ENCODE data around the gene UMAD1.

The UMAD1 gene

GRCh38 chr7:7793249-7793648, 152.7 kb downstream of the UMAD1 start:
- no peak for DNase-seq (ENCODE audit: low read depth)
- no peak for TF ChIP-seq CTCF (conservative IDR thresholded peaks at IDR 0.05; ENCODE audit: control insufficient read depth, insufficient read depth, low read depth, low read length)
- no peak overlapping the region for H3K4me3 ChIP-seq (ENCODE audit: control insufficient read depth, low read depth, low read length)

GRCh38 chr7:7793921-7794320, 153.4 kb downstream of the UMAD1 start:
- TF ChIP-seq CTCF (conservative IDR thresholded peaks at IDR 0.05; ENCODE audit: control insufficient read depth, insufficient read depth, low read depth, low read length) = no peak
- no peak for DNase-seq (ENCODE audit: low read depth)
- no peak overlapping the region for H3K4me3 ChIP-seq (ENCODE audit: control insufficient read depth, low read depth, low read length)

- no peak overlapping the region for H3K4me3 ChIP-seq (ENCODE audit: control insufficient read depth, low read depth, low read length)
- no peak for DNase-seq (ENCODE audit: low read depth)
- no peak for TF ChIP-seq CTCF (conservative IDR thresholded peaks at IDR 0.05; ENCODE audit: control insufficient read depth, insufficient read depth, low read depth, low read length)
Observed at GRCh38 chr7:7795203-7795602, 154.7 kb downstream of the UMAD1 start.

- DNase-seq (ENCODE audit: low read depth) = peak; percentile 87
- H3K4me3 ChIP-seq (ENCODE audit: control insufficient read depth, low read depth, low read length) = no peak overlapping the region
Observed at GRCh38 chr7:7795630-7796121, 155.1 kb downstream of the UMAD1 start.

GRCh38 chr7:7798510-7798909, 158.0 kb downstream of the UMAD1 start:
- DNase-seq (ENCODE audit: low read depth) = no peak
- TF ChIP-seq CTCF (conservative IDR thresholded peaks at IDR 0.05; ENCODE audit: control insufficient read depth, insufficient read depth, low read depth, low read length) = no peak
- no peak overlapping the region for H3K4me3 ChIP-seq (ENCODE audit: control insufficient read depth, low read depth, low read length)

More at GRCh38 chr7:7795630-7796121, 155.1 kb downstream of the UMAD1 start:
- TF ChIP-seq CTCF (conservative IDR thresholded peaks at IDR 0.05; ENCODE audit: control insufficient read depth, insufficient read depth, low read depth, low read length) = no peak

GRCh38 chr7:7799138-7799537, 158.6 kb downstream of the UMAD1 start:
- peak; percentile 51 for DNase-seq (ENCODE audit: low read depth)
- no peak for TF ChIP-seq CTCF (conservative IDR thresholded peaks at IDR 0.05; ENCODE audit: control insufficient read depth, insufficient read depth, low read depth, low read length)
- H3K4me3 ChIP-seq (ENCODE audit: control insufficient read depth, low read depth, low read length) = no peak overlapping the region

- DNase-seq (ENCODE audit: low read depth) = no peak
- no peak for TF ChIP-seq CTCF (conservative IDR thresholded peaks at IDR 0.05; ENCODE audit: control insufficient read depth, insufficient read depth, low read depth, low read length)
- no peak overlapping the region for H3K4me3 ChIP-seq (ENCODE audit: control insufficient read depth, low read depth, low read length)
Observed at GRCh38 chr7:7802531-7802930, 162.0 kb downstream of the UMAD1 start.

Data from fibroblast of mammary gland (primary cell).